Measurements from ENCODE around the gene PCDHGA12.

PCDHGA12 gene

DNA sequence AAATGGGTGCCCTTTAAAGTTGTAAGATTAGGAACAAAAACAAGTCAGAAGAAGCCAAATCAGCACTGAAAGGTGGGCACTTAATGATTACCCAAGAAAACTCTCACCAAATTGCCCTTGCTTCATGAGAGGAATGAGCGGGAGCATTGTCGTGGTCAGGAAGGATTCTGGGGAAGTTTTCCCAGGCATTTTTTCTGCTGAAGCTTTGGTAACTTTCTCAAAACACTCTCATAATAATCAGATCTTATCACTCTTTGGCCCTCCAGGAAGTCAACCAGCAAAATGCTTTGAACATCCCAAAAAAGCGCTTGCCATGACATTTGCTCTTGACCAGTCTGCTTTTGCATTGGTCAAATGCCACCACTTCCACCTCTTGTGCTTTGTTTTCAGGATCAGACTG is 35.0 kb downstream of the PCDHGA12 start:
- no peaks in the 10 kb centered on the region for H3K79me2 ChIP-seq (ENCODE audit: insufficient read depth, low read depth)
- H3K4me1 ChIP-seq (ENCODE audit: low read depth, poor library complexity, severe bottlenecking), result no peaks in the 10 kb centered on the region
- no peak overlapping the region for H3K4me3 ChIP-seq (IDR thresholded peaks at IDR 0.05; ENCODE audit: insufficient read depth, low read depth, low read length)
- H3K36me3 ChIP-seq (ENCODE audit: insufficient read depth), result no peaks in the 10 kb centered on the region
- TF ChIP-seq, protein P1, sequence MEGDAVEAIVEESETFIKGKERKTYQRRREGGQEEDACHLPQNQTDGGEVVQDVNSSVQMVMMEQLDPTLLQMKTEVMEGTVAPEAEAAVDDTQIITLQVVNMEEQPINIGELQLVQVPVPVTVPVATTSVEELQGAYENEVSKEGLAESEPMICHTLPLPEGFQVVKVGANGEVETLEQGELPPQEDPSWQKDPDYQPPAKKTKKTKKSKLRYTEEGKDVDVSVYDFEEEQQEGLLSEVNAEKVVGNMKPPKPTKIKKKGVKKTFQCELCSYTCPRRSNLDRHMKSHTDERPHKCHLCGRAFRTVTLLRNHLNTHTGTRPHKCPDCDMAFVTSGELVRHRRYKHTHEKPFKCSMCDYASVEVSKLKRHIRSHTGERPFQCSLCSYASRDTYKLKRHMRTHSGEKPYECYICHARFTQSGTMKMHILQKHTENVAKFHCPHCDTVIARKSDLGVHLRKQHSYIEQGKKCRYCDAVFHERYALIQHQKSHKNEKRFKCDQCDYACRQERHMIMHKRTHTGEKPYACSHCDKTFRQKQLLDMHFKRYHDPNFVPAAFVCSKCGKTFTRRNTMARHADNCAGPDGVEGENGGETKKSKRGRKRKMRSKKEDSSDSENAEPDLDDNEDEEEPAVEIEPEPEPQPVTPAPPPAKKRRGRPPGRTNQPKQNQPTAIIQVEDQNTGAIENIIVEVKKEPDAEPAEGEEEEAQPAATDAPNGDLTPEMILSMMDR (conservative IDR thresholded peaks at IDR 0.05; ENCODE audit: low read depth, low read length), result no peak
- H3K9ac ChIP-seq, result no peak overlapping the region
- no peak overlapping the region for H2AFZ ChIP-seq (ENCODE audit: low read depth)
- H3K4me2 ChIP-seq, result no peak overlapping the region
- no peaks in the 10 kb centered on the region for H4K20me1 ChIP-seq (ENCODE audit: insufficient read depth)
- no peak overlapping the region for H3K27ac ChIP-seq
- no peaks in the 10 kb centered on the region for H3K27me3 ChIP-seq (ENCODE audit: insufficient read depth, low read depth)

DNA sequence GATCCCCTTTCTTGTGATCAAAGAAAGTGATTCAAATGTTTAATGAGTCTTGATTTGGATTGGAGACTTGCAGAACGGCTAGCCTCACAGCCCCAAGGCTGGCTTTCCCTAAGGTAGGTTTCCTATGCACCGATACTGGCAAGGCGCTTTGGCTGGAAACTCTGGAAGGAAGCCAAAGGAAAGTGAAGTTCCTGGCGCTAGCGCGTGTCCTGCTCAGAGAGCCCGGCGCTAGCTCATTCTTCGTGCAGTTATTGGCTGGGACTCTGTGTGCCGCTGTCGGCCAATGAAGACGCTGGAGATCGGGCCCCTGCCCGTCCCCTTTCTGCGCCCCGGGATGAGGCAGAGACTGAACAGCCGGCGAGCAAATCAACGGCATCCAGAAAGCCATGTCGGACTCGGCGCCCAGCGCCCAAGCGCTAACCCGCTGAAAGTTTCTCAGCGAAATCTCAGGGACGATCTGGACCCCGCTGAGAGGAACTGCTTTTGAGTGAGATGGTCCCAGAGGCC is 45.4 kb downstream of the PCDHGA12 start, which contains the start of gene PCDHGC3:
Gene PCDHGC3, plus strand, starts transcription at position 342 of the 507 bp plus-strand sequence. Its CDS starts 151 bp downstream, at position 493.
- H3K4me3 ChIP-seq (IDR thresholded peaks at IDR 0.05; ENCODE audit: insufficient read depth, low read depth, low read length), result no peak within 1 kb of the TSS
- no peaks in the 10 kb centered on the region for H3K79me2 ChIP-seq (ENCODE audit: insufficient read depth, low read depth)
- no peaks in the 10 kb centered on the region for H3K36me3 ChIP-seq (ENCODE audit: insufficient read depth)
- no peak within 1 kb of the TSS for H3K9ac ChIP-seq
- TF ChIP-seq, protein P1 (conservative IDR thresholded peaks at IDR 0.05; ENCODE audit: low read depth, low read length), result no peak
- H3K4me1 ChIP-seq (ENCODE audit: low read depth, poor library complexity, severe bottlenecking), result no peaks in the 10 kb centered on the region
- no peak within 1 kb of the TSS for H2AFZ ChIP-seq (ENCODE audit: low read depth)
- no peak within 1 kb of the TSS for H3K27ac ChIP-seq
- H3K4me2 ChIP-seq, result no peak within 1 kb of the TSS
- H4K20me1 ChIP-seq (ENCODE audit: insufficient read depth), result no peaks in the 10 kb centered on the region
- H3K27me3 ChIP-seq (ENCODE audit: insufficient read depth, low read depth), result no peaks in the 10 kb centered on the region

DNA sequence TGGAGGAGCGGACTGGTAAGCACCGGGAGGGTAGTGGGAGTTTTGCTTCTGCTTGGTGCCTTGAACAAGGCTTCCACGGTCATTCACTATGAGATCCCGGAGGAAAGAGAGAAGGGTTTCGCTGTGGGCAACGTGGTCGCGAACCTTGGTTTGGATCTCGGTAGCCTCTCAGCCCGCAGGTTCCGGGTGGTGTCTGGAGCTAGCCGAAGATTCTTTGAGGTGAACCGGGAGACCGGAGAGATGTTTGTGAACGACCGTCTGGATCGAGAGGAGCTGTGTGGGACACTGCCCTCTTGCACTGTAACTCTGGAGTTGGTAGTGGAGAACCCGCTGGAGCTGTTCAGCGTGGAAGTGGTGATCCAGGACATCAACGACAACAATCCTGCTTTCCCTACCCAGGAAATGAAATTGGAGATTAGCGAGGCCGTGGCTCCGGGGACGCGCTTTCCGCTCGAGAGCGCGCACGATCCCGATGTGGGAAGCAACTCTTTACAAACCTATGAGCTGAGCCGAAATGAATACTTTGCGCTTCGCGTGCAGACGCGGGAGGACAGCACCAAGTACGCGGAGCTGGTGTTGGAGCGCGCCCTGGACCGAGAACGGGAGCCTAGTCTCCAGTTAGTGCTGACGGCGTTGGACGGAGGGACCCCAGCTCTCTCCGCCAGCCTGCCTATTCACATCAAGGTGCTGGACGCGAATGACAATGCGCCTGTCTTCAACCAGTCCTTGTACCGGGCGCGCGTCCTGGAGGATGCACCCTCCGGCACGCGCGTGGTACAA is 46.0 kb downstream of the PCDHGA12 start:
- H3K27ac ChIP-seq, result no peak overlapping the region
- H3K9ac ChIP-seq, result no peak overlapping the region
- no peak overlapping the region for H3K4me2 ChIP-seq
- TF ChIP-seq, protein P1 (conservative IDR thresholded peaks at IDR 0.05; ENCODE audit: low read depth, low read length), result no peak
- no peaks in the 10 kb centered on the region for H3K4me1 ChIP-seq (ENCODE audit: low read depth, poor library complexity, severe bottlenecking)
- H4K20me1 ChIP-seq (ENCODE audit: insufficient read depth), result no peaks in the 10 kb centered on the region
- H2AFZ ChIP-seq (ENCODE audit: low read depth), result no peak overlapping the region
- no peaks in the 10 kb centered on the region for H3K79me2 ChIP-seq (ENCODE audit: insufficient read depth, low read depth)
- no peaks in the 10 kb centered on the region for H3K27me3 ChIP-seq (ENCODE audit: insufficient read depth, low read depth)
- no peaks in the 10 kb centered on the region for H3K36me3 ChIP-seq (ENCODE audit: insufficient read depth)
- H3K4me3 ChIP-seq (IDR thresholded peaks at IDR 0.05; ENCODE audit: insufficient read depth, low read depth, low read length), result no peak overlapping the region

DNA sequence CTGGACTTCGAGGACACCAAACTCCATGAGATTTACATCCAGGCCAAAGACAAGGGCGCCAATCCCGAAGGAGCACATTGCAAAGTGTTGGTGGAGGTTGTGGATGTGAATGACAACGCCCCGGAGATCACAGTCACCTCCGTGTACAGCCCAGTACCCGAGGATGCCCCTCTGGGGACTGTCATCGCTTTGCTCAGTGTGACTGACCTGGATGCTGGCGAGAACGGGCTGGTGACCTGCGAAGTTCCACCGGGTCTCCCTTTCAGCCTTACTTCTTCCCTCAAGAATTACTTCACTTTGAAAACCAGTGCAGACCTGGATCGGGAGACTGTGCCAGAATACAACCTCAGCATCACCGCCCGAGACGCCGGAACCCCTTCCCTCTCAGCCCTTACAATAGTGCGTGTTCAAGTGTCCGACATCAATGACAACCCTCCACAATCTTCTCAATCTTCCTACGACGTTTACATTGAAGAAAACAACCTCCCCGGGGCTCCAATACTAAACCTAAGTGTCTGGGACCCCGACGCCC is 46.8 kb downstream of the PCDHGA12 start:
- no peaks in the 10 kb centered on the region for H3K36me3 ChIP-seq (ENCODE audit: insufficient read depth)
- H3K9ac ChIP-seq, result no peak overlapping the region
- H3K4me2 ChIP-seq, result no peak overlapping the region
- H3K27me3 ChIP-seq (ENCODE audit: insufficient read depth, low read depth), result no peaks in the 10 kb centered on the region
- no peak overlapping the region for H3K27ac ChIP-seq
- H3K4me3 ChIP-seq (IDR thresholded peaks at IDR 0.05; ENCODE audit: insufficient read depth, low read depth, low read length), result no peak overlapping the region
- TF ChIP-seq, protein P1 (conservative IDR thresholded peaks at IDR 0.05; ENCODE audit: low read depth, low read length), result no peak
- no peaks in the 10 kb centered on the region for H3K79me2 ChIP-seq (ENCODE audit: insufficient read depth, low read depth)
- no peak overlapping the region for H2AFZ ChIP-seq (ENCODE audit: low read depth)
- H3K4me1 ChIP-seq (ENCODE audit: low read depth, poor library complexity, severe bottlenecking), result no peaks in the 10 kb centered on the region
- H4K20me1 ChIP-seq (ENCODE audit: insufficient read depth), result no peaks in the 10 kb centered on the region
